IPS DF 4.7 (cell line): ENCODE results near the gene WNK1.
"Not testable (repeated sequence)": the region's sequence is repeated elsewhere in the genome, so short reads cannot be mapped to it uniquely, and the experiment has no call there.

Experiments used
- DNase-seq: peaks from one replicate; pipeline ENCODE4 v3.0.0-alpha.2; 2013; ENCODE audit warnings: low spot score; ENCODE audit errors: extremely low read depth

WNK1 gene

DNA sequence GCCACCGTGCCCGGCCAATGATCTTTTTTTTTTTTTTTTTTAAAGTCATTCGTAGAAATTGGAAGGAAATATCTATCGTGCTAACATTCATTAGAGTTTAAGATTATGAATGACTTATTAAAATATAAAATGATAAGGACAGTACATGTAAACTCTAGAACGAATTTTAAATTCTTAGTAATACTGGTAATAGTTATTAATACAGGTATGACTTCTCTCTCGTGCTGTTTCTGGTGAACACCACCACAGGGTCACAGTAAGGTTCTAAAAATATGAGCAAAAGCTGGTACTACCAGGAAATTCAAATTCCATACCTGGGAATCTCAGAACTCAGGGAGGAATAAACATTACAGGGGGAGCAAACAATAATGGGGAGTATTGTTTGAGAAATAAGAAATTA lies 26.2 kb downstream of the WNK1 start:
- no peak for DNase-seq

GRCh38 chr12:779745-780734 lies 27.7 kb downstream of the WNK1 start:
- DNase-seq, result no peak

GRCh38 chr12:780750-781379 lies 28.5 kb downstream of the WNK1 start:
- no peak for DNase-seq

DNA sequence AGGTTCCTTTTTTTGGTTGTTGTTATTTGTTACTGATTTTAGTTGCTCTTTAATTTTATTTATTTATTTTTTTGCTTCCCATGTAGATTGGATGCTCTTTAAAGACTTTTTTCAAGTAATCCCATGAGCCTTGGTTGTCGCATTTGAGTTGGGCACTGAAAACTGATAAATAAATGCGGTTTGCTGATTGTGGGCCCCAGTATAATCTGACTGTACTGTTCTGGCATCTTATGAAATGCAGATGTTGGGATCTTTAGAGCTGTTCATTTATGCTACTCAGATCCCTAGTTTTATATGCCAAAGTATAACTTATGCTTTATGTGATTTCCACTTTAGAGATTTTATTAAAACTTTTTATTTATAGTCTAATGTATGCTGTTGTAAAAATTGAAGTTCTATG lies 33.3 kb downstream of the WNK1 start:
- DNase-seq, result no peak

GRCh38 chr12:788288-788687 lies 35.9 kb downstream of the WNK1 start:
- no peak for DNase-seq

GRCh38 chr12:788762-789161 lies 36.4 kb downstream of the WNK1 start:
- DNase-seq, result not testable (repeated sequence)

GRCh38 chr12:789852-790563 lies 37.6 kb downstream of the WNK1 start:
- no peak for DNase-seq

- DNase-seq, result no peak
These were observed 38.2 kb downstream of the WNK1 start for GRCh38 chr12:790608-791007.

DNA sequence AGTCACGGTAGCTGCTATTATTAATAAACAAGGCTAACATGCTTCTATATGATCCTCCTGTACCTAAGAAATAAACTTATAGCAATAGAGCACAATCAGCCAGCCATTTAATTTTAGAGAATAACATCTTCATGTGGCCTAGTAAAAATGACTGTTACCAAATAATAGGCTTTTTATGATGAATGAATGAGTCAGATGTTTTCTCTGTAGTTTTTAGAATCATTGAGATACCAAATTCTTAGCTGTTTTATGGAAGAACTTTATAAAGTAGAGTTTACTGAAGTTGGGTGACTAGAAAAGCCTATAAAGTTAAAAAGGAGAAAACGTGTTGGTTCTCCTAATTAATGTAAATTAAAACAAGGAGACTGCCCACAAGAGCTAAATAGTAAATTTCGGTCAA lies 40.7 kb downstream of the WNK1 start:
- DNase-seq, result no peak

DNA sequence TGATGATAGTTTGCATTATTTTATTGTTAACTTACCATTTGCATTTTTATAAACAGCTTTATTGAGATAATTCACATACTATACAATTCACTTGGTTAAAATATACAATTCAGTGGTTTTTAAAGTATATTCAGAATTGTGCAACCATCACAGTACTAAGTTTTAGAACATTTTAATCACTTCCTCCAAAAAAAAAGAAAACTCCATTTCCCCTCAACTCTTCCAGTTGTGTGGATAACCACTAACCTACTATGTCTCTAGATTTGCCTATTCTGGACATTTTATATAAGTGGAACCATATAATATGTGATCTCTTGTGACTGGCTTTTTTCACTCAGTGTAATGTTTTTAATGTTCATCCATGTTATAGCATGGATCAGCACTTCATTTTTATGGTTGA lies 41.3 kb downstream of the WNK1 start:
- DNase-seq, result no peak

- DNase-seq, result no peak
These were observed 42.9 kb downstream of the WNK1 start for GRCh38 chr12:795305-795704.

GRCh38 chr12:800401-800800 lies 48.0 kb downstream of the WNK1 start:
- no peak for DNase-seq

DNA sequence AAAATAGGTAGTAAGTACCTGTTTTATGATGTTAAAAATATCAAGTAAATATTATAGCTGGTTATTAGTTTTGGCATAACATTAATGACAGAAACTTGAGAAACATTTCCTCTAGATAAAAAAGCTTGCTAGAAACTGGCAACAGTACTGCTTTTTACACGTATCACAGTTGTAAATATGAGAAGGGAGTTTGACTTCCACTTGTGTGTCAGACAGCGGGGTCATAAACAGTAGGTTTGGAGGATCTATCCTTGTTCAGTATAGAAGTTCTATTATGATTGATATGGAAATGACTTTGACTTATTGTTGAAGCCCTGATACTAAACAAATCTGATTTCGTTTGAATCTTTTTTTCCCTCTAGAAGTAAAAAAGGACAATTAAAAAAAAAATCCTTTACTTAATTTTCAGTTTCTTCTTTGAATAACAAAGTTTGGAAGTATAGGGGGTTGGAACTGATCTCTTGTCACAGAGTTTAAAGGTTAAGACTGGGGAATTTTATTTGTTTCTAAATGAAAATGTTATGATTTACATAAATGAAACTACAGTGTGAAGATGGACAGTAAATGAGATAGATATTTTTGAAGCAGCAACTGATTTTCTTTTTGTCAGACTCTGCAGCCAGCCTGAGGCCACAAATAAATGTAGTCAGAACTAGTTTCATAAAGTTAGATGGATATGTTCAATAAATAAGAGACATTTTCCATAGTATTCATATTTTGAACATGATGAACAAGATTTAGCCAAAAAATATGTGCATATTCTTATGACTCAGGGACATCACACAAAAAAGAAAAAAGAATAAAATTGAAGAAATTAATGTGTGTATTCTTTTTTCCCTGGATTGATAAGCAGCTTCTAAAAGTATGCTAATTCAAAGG lies 50.1 kb downstream of the WNK1 start:
- DNase-seq, result no peak

DNA sequence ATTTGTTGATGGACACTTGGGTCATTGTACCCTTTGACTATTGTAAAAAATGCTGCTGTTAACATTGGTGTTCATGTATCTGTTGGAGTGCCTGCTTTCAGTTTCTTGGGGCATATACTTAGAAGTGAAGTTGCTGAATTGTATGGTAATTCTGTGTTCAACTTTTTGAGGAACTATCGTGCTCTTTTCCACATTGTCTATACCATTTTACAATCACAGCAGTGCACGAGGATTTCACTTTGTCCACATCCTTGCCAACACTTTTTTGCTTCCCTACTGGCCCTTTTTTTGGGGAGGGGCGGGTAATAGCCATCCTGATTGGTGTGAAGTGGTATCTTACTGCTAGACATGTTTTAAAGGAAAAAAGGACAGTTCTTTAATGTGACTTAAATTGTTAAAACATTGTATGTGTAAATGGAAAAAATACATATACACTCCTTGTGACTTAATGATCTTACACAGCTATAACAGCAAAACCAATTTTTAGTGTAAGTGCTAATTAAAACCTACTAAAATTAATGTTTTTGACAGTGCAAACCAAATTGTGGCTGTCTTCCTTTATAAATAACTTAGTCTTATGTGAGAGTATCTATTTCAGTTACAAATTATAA lies 52.7 kb downstream of the WNK1 start:
- DNase-seq, result no peak

DNA sequence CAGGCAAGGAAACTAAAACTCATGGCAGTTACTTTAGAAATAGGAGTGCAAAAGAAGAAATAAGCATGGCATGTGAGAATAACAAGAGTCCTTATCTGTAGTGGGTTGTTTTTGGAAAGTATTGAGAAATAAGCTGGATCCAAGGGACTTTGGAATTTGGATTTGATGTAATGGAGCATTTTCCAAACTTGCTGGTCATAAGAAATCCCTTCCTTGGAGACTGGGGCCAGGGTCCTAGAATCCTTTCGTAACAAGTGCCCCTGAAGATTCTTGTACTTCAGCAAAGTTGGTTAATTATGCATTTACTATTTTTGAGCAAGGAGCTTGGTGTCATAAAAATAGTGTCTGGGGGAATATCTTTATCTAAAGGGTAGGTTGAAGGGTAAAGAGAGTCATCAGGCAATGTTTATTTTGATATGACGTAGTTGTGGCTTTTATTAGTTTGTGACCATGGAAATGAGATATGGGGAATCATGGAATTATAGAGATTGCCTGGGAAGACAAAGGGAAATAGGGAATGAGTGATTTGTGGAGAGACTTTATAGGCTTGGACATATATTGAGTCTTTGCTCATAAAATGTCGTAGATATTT lies 53.9 kb downstream of the WNK1 start:
- DNase-seq, result no peak

- no peak for DNase-seq
These were observed 54.8 kb downstream of the WNK1 start for GRCh38 chr12:807041-807735.

DNA sequence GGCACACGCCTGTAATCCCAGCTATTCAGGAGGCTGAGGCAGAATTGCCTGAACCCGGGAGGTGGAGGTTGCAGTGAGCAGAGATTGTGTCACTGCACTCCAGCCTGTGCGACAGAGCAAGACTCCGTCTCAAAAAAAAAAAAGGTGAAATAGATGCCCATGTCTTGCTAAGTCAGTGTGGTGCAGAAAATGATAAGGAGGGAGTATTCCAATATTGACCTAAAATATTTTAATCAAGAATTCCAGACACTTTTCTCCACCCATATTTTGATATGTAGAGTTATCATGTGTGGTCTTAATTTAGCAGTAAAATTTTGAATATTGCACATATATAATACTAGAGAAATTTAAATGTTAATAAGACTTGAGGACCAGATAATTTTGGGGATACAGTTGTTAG lies 57.7 kb downstream of the WNK1 start:
- no peak for DNase-seq

DNA sequence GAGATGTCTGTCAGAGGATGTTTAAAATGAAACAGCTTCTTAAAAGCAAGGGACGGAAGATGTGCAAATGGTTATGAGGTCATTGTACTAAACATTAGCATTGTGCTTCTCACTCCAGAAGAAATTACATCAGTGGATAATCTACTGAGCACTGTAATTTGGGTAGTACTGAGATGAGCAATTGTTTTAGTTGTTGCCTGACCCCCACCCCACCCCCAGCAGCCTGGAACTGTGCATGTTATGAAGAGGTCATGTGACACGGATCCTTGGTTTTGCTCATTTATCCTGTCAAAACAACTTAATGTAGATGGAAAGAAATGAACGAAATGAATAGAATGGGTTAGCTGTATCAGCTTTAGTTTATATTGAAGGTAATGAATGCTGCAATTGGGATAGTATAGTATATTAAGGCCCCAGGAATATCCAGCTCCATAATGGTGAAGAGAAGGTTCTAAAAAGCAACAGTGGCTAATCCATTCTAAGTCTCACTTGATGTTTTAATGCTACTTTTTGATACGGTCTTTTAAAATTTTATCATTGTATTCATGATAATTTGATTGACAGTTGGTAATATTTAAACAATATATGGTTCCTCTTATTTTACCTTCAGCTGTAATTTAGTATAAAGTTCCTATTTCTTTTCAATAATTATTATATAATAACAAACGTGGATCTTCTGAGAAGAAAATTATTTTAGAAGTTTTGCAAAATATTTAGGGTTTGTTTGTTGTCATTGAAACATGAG lies 58.5 kb downstream of the WNK1 start:
- DNase-seq, result no peak

DNA sequence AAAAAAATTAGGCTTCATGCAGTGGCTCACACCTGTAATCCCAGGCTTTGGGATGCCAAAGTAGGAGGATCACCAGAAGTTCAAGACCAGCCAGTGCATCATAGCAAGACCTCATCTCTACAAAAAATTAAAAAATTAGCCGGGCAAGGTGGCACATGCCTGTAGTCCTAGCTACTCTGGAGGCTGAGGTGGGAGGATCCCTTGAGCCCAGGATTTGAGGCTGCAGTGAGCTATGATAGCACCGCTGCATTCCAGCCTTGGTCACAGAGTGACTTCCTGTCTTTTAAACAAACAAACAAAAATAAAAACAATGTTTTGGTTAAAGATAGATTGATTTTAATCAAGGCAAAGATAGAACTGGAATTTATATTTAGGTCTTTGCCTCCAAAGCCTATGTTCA lies 60.6 kb downstream of the WNK1 start:
- no peak for DNase-seq
